Hematopoietic multipotent progenitor cell treated with erythropoietin and hydrocortisone succinate and interleukin-3 and kit ligand, for 8 days (in vitro differentiated cells): ENCODE data around the gene TTYH3.

Source experiments
- DNase-seq: peaks from one replicate; pipeline ENCODE4 v3.0.0-alpha.2; 2015

Gene TTYH3

DNA sequence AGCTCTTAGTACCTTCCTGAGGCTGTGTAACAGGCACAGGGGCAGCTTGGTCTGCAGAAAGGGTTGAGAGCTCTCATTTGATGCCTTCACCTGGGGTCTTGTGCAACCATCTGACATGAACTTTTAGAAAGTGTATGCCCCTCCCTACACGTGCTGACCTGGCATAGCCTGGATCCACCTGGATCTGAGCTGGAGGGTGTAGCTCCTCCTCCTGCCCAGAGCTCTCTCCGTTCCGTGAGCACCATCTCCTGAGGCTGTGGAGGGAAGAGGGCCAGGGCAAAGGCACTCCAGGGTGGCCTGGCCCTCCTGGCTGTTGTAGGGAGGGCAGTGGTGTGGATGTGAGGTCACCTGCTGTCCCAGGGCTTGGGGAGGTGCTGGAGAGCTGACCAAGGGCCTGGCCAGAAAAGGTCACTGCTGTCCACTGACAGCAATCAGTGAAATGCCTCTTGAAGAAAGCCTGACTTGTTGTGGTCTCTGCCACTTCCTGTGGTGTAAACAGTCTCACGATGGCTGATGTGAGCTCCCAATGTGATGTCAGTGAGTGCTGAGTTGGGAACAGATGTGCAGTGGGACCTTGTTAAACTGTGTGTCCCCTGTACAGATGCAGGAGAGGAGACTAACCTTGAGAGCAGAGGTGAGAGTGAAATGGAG, 79.2 kb downstream of the TTYH3 start:
- no peak for DNase-seq

DNA sequence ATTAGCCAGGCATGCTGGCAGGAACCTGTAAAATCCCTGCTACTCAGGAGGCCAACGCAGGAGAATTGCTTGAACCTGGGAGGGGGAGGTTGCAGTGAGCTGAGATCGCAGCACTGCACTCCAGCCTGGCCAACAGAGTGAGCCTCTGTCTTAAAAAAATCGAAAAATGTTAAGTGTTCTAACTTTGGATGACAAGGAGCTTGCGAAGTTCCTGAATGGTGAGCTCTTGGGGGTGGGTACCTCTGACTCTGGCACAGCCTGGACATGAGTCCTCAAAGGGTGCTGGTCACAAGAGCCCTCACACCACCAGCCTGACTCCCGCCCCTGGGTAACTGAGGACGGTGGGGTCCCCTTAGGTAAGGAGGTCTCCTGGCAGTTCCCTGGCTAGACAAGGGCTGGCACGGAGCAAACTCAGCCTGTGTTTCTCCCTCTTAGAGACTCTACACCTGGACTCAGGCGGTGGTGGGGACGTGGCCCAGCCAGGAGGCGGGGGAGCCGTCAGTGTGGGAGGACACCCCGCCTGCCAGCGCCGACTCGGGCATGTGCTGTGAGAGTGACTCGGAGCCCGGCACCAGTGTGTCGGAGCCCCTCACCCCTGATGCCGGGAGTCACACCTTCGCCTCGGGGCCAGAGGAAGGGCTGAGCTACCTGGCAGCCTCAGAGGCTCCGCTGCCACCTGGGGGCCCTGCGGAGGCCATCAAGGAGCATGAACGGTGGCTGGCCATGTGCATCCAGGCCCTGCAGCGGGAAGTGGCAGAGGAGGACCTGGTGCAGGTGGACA, 80.3 kb downstream of the TTYH3 start:
- no peak for DNase-seq

DNA sequence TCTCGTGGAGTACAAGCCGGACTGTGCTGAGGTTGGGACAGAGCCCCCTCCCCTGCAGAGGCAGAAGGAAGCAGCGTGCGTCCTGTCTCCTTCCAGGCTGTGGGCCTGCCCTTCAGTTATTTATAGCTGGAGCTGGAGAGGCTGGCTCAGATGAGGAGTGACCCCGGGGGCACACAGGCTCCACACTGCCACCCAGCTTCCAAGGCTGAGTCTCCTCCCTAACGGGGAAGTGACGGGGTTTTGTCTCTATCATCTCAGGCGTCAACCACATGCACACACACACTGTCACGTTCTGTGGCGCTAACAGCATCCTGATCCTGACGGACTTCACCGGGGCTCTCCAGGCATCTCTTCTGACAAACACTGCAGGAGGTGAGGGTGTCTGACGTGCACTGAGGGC, 81.6 kb downstream of the TTYH3 start:
- no peak for DNase-seq

DNA sequence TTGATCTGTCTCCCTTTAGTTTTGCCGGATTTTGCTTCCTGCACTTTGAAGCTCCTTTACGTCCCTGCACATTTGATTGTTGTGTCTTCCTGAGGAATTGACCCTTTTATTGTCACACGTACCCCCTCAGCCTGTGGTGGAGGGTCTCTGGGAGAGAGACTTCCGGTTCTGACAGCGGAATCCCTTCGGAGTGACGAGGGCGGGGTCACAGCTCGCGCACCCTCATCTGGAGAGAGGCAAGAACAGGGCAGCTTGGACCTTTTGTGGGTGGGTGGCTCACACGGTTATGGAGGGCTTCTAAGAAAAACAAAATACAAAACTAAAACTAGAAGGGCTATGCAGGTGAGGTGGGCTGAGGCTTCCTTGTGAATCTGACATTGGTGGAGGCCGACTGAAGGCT, 82.2 kb downstream of the TTYH3 start:
- no peak for DNase-seq
